GM08714 (cell line): Measurements from ENCODE around the gene PRR5.

Experiments
- H3K4me3 ChIP-seq: fragments of 200-500 bp; sonication (Bioruptor generic); 2 replicates; pipeline ENCODE4 v1.5.1; 2014; ENCODE audit warnings: mild to moderate bottlenecking, low read length, inconsistent platforms
- ZNF274 ChIP-seq: IDR thresholded peaks from 2 replicates; pipeline ENCODE4 v1.6.1; 2012; ENCODE audit warnings: mild to moderate bottlenecking, low read depth, low read length

The PRR5 gene

GRCh38 chr22:44680481-44680894 lies 21.5 kb upstream of the PRR5 start:
- no peak overlapping the region for H3K4me3 ChIP-seq
- no peak for TF ChIP-seq ZNF274

DNA sequence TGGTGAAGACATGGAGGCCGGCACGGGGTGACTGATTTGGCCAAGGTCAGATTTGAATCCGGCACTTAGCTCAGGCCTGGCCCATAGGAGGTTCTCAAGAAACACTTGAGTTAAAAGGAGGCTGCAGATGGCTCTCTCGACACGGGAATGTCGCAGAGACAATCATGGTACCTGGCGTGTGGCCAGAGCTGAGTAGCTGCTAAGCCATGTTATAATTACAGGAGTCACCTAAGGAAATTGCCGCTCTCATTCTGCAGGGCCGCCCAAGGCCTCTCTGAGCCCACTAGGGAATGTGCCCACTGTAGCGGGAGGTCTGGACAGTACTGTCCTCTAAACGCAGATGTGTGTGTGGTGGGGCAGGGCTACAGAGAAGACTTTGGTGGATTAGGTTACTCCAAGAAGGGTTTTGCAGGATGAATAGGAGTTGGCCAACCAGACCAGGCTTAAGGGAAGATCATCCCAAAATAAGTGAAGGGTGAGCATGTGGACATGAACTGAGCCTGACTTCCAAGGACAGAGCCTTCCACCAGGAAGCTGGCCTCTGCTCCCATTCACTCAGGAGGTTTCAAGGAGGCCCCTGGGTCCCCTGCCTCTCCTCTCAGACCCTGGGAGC lies 19.3 kb upstream of the PRR5 start:
- no peak for TF ChIP-seq ZNF274
- H3K4me3 ChIP-seq: no peak overlapping the region

DNA sequence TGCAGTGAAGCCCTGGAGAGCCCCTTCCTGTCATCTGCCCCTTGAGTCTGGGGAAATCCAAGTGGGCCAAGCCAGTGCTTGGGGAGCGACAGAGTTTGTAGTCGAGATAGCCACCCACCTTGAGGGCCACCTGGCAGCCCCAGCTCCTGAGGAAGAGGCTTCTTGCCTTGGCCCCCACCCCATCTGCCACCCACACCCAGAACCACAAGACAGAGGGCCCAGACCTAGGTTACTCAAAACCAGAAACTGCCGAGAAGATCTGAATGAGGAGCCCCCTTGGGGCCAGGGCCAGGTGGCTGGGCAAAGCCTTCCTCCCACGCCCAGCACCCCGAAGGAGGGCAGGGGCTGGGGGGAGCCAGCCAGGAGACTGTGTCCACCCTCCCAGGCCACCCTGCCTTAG lies 18.8 kb upstream of the PRR5 start:
- H3K4me3 ChIP-seq: no peak overlapping the region
- TF ChIP-seq ZNF274: no peak

GRCh38 chr22:44683881-44684280 lies 18.1 kb upstream of the PRR5 start:
- H3K4me3 ChIP-seq: no peak overlapping the region
- TF ChIP-seq ZNF274: no peak

GRCh38 chr22:44684506-44685383 lies 17.3 kb upstream of the PRR5 start:
- TF ChIP-seq ZNF274: no peak
- no peak overlapping the region for H3K4me3 ChIP-seq

DNA sequence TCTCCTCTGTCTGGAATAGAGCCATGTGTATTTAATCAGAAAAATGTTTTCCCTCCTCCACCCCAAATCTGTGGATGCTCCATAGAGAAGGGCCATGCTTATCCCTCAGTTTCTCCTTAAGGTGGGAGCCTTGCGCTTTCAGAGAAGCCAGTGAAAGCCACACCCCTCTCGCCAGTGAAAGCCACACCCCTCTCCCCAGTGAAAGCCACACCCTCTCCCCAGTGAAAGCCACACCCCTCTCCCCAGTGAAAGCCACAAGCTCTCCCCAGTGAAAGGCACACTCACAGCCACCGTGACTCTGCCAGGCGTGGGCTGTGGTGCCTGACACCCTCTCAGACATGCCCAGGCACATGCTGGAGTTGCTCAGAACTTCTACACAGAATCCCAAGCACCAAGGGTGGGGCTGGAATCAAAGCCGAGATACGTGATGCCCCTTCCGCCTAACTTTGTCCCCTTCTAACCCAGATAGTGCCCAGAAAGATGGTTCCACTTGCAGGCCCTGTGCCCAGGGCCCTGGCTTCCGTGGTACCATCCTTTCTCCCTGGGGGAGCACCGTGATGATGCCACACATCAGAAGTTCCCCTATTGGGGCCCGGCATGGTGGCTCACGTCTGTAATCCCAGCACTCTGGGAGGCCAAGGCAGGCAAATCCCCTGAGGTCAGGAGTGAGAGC lies 16.5 kb upstream of the PRR5 start:
- H3K4me3 ChIP-seq: no peak overlapping the region
- no peak for TF ChIP-seq ZNF274

- TF ChIP-seq ZNF274: no peak
- no peak overlapping the region for H3K4me3 ChIP-seq
Observed at GRCh38 chr22:44686873-44687600, 15.0 kb upstream of the PRR5 start.

- TF ChIP-seq ZNF274: no peak
- no peak overlapping the region for H3K4me3 ChIP-seq
Observed at GRCh38 chr22:44689173-44689572, 12.8 kb upstream of the PRR5 start.

DNA sequence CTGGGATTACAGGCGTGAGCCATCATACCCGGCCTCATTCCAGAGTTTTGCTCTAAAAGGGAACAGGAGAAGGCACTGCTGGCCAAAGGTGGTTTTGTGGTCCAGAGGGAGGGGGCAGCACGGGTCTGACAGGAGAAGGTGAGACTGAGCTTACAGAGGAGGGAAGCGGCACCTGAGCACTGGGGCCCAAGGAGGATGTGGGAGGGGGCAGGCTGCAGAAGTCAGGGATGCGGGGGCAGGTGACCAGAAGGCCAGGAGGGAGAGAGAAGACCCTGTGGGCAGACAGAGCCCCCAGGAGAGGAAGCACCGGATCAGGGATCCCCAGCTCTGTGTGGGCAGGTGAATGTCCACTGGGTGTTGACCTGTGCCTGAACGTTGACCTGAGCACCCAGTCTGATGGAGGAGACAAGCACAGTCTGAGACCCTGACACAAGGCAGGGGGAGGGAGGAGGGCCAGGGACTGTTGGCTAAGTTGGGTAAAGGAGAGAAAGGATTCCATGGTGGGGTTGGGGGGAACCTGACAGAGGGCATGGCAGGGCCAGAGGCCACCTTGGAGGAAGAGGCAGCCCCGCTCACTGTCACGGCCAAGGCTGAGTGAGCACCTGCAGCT lies 12.0 kb upstream of the PRR5 start:
- no peak overlapping the region for H3K4me3 ChIP-seq
- TF ChIP-seq ZNF274: no peak

- H3K4me3 ChIP-seq: no peak overlapping the region
- no peak for TF ChIP-seq ZNF274
Observed at GRCh38 chr22:44691796-44692661, 10.0 kb upstream of the PRR5 start.

DNA sequence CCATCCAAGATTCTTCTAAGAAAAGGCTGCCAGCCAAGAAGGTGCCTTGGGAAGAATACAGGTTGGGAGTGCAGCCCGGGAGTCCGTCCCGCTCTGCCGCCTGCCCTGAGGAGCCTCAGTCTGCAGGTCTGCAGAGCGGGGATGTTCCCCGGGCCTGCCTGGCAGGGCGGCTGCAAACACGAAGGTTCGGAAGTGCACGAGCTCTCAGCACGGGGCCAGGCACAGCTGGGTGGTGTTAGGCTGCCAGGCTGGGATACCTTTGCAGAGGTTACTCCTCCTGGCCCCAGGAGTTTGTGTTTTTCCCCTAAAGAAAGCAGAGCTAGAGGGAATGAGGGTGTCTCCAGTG lies 9.4 kb upstream of the PRR5 start:
- TF ChIP-seq ZNF274: no peak
- H3K4me3 ChIP-seq: no peak overlapping the region

DNA sequence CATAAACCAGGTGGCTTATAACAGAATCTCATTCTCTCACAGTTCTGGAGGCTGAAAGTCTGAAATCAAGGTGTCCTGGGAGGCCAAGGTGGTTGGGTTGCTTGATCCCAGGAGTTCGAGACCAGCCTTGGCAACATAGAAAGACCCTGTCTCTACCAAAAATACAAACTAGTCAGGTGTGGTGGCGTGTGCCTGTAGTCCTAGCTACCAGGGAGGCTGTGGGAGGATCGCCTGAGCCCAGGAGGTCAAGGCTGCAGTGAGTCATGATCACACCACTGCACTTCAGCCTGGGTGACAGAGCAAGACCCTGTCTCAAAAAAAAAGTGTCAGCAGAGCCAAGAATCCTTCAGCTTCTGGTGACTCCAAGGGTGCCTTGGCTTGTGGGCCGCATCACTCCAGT lies 8.9 kb upstream of the PRR5 start:
- no peak for TF ChIP-seq ZNF274
- H3K4me3 ChIP-seq: no peak overlapping the region

GRCh38 chr22:44693756-44694155 lies 8.2 kb upstream of the PRR5 start:
- no peak overlapping the region for H3K4me3 ChIP-seq
- no peak for TF ChIP-seq ZNF274
